ENCODE data around the gene TSPAN14. TPM values are rescaled to one million over a fixed set of nuclear protein-coding genes. Genes with fewer than 3 reads are reported as not detected.

Gene TSPAN14
- total RNA-seq, 2 experiments from 2014 or later: 17.0 to 33.4 TPM

DNA sequence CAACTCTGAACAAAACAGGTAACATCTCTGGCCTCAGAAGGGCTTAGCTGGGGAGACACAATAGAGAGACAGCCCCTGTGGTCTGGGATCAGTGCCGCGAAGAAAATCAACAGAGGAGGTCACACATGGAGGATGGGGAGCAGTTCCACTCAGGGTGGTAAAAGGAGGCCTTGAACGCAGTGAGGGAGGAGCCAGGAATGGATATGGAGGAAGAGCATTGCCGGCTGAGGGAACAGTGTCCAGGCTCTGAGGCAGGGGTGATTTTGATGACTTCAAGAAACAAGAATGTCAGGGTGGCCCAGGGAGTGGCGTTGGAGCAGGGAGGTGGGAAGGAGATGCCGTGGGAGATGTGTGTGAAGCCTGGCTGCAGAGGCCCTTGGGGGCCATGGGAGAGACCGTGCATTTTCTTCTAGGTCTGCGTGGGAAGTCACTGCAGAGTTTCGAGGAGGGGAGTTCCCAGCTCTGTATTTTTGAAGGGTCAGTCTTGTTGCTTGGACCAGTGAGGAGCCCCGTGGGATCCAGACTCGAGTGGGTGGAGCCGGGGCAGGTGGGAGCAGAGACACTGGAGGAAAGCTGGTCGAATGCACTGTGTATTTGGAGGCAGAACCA lies 47.9 kb downstream of the TSPAN14 start:
- Histone ChIP-seq H3K9me3 (ENCODE audit: low read length) (peaks cover 1% of the 10 kb centered on the region; the same call in 1 of the 2 replicates), H3K4me3 (ENCODE audit: low read depth, low read length, poor library complexity, severe bottlenecking) (no peak overlapping the region), H2AFZ (ENCODE audit: low read length) (no peak overlapping the region), H3K9me2 (ENCODE audit: insufficient read depth, low read length) (no peaks in the 10 kb centered on the region), H3K4me2 (ENCODE audit: low read length) (no peak overlapping the region), H3K4me1 (ENCODE audit: insufficient read depth, low read length, poor library complexity, severe bottlenecking) (no peaks in the 10 kb centered on the region), H3K79me2 (ENCODE audit: insufficient read depth, low read depth, low read length) (peaks cover 5% of the 10 kb centered on the region; the same call in 1 of the 2 replicates), H3K36me3 (ENCODE audit: insufficient read depth, low read length) (peaks cover 35% of the 10 kb centered on the region), H4K20me1 (ENCODE audit: insufficient read depth, low read length) (no peaks in the 10 kb centered on the region), H3K27ac (ENCODE audit: low read depth, low read length, poor library complexity, severe bottlenecking) (no peak overlapping the region)
- BruUV-seq (replicated peaks): no TSS peak
- POLR2A ChIA-PET: interaction anchor here (0.6 kb wide), 1 partner anchor 58 kb away, joined by 3 read pairs; no protein-coding TSS in a partner anchor
- CTCF ChIA-PET (ENCODE audit: unreplicated experiment): interaction anchor here (0.5 to 1.1 kb wide), 2 partner anchors 10 to 38 kb away, joined by 3 to 8 read pairs; no protein-coding TSS in a partner anchor
- intact Hi-C loops (cut with micrococcal nuclease; ENCODE audit: unreplicated experiment): no loop called here
- no peak for DNase-seq (ENCODE audit: low spot score)
- no peak for TF ChIP-seq EZH2phosphoT487 (IDR thresholded peaks at IDR 0.05; ENCODE audit: borderline replicate concordance, low read depth, low read length)
- TF ChIP-seq CTCF (conservative IDR thresholded peaks at IDR 0.05; ENCODE audit: low read length): no peak

GRCh38 chr10:80502621-80503583 lies 48.8 kb downstream of the TSPAN14 start:
- TF ChIP-seq CTCF (conservative IDR thresholded peaks at IDR 0.05; ENCODE audit: low read length): no peak
- no peak for TF ChIP-seq EZH2phosphoT487 (IDR thresholded peaks at IDR 0.05; ENCODE audit: borderline replicate concordance, low read depth, low read length)
- CTCF ChIA-PET (ENCODE audit: unreplicated experiment): interaction anchor here (1.0 kb wide), 1 partner anchor 9 kb away, joined by 3 read pairs; no protein-coding TSS in a partner anchor
- no peaks in the 10 kb centered on the region for H3K9me2 ChIP-seq (ENCODE audit: insufficient read depth, low read length)
- H4K20me1 ChIP-seq (ENCODE audit: insufficient read depth, low read length): no peaks in the 10 kb centered on the region
- intact Hi-C loops (cut with micrococcal nuclease; ENCODE audit: unreplicated experiment): no loop called here
- no peak overlapping the region for H3K27ac ChIP-seq (ENCODE audit: low read depth, low read length, poor library complexity, severe bottlenecking)
- H2AFZ ChIP-seq (ENCODE audit: low read length): no peak overlapping the region
- no peak for DNase-seq (ENCODE audit: low spot score)
- POLR2A ChIA-PET: no interaction called here
- no peaks in the 10 kb centered on the region for H3K4me1 ChIP-seq (ENCODE audit: insufficient read depth, low read length, poor library complexity, severe bottlenecking)
- no TSS peak for BruUV-seq (replicated peaks)
- H3K4me2 ChIP-seq (ENCODE audit: low read length): no peak overlapping the region
- no peaks in the 10 kb centered on the region for H3K9me3 ChIP-seq (ENCODE audit: low read length)
- peaks cover 33% of the 10 kb centered on the region; the same call in 1 of the 2 replicates for H3K36me3 ChIP-seq (ENCODE audit: insufficient read depth, low read length)
- H3K4me3 ChIP-seq (ENCODE audit: low read depth, low read length, poor library complexity, severe bottlenecking): no peak overlapping the region
- no peaks in the 10 kb centered on the region; the same call in 1 of the 2 replicates for H3K79me2 ChIP-seq (ENCODE audit: insufficient read depth, low read depth, low read length)
